ENCODE data around the gene XRCC1.

The XRCC1 gene

GRCh38 chr19:43505941-43506340 is 69.4 kb downstream of the XRCC1 start:
- TF ChIP-seq CTCF (IDR thresholded peaks at IDR 0.05; ENCODE audit: extremely low read depth, insufficient read depth, missing control alignments), result no peak
- in situ Hi-C loops (cut with MboI; ENCODE audit: low pct_unique_long_range_greater_than_20kb, low sequenced_read_pairs, unreplicated experiment), result no loop called here
- DNase-seq (ENCODE audit: low spot score), result no peak

- in situ Hi-C loops (cut with MboI; ENCODE audit: low pct_unique_long_range_greater_than_20kb, low sequenced_read_pairs, unreplicated experiment), result no loop called here
- DNase-seq (ENCODE audit: low spot score), result no peak
- TF ChIP-seq CTCF (IDR thresholded peaks at IDR 0.05; ENCODE audit: extremely low read depth, insufficient read depth, missing control alignments), result no peak
Observed at GRCh38 chr19:43505186-43505456, 70.2 kb downstream of the XRCC1 start.

GRCh38 chr19:43504426-43505185 is 70.7 kb downstream of the XRCC1 start, which contains the start of gene PHLDB3:
Gene PHLDB3 (minus strand): TSS chr19:43504746. CDS start chr19:43504118, 628 bp downstream.
- no peak for TF ChIP-seq CTCF (IDR thresholded peaks at IDR 0.05; ENCODE audit: extremely low read depth, insufficient read depth, missing control alignments)
- peak; percentile 40 for DNase-seq (ENCODE audit: low spot score)
- in situ Hi-C loops (cut with MboI; ENCODE audit: low pct_unique_long_range_greater_than_20kb, low sequenced_read_pairs, unreplicated experiment), result no loop called here

GRCh38 chr19:43503501-43504425 is 71.6 kb downstream of the XRCC1 start:
- peak; percentile 100 for DNase-seq (ENCODE audit: low spot score)
- TF ChIP-seq CTCF (IDR thresholded peaks at IDR 0.05; ENCODE audit: extremely low read depth, insufficient read depth, missing control alignments), result peak; percentile 51
- in situ Hi-C loops (cut with MboI; ENCODE audit: low pct_unique_long_range_greater_than_20kb, low sequenced_read_pairs, unreplicated experiment), result no loop called here

- in situ Hi-C loops (cut with MboI; ENCODE audit: low pct_unique_long_range_greater_than_20kb, low sequenced_read_pairs, unreplicated experiment), result no loop called here
- TF ChIP-seq CTCF (IDR thresholded peaks at IDR 0.05; ENCODE audit: extremely low read depth, insufficient read depth, missing control alignments), result no peak
- no peak for DNase-seq (ENCODE audit: low spot score)
Observed at GRCh38 chr19:43502419-43502976, 72.8 kb downstream of the XRCC1 start.

GRCh38 chr19:43501661-43502418 is 73.5 kb downstream of the XRCC1 start:
- TF ChIP-seq CTCF (IDR thresholded peaks at IDR 0.05; ENCODE audit: extremely low read depth, insufficient read depth, missing control alignments), result no peak
- no peak for DNase-seq (ENCODE audit: low spot score)
- in situ Hi-C loops (cut with MboI; ENCODE audit: low pct_unique_long_range_greater_than_20kb, low sequenced_read_pairs, unreplicated experiment), result no loop called here
